SU-DHL-6 (cell line): Measurements from ENCODE around the gene PTPN14.

Source experiments
- H2AFZ ChIP-seq: fragments of 200-600 bp; sonication (generic); 2 replicates; pipeline ENCODE4 v1.6.1; 2014; ENCODE audit warnings: low read depth, mild to moderate bottlenecking, moderate library complexity, mixed read lengths, antibody characterized with exemption, low read length; ENCODE audit not compliant: severe bottlenecking
- H3F3A ChIP-seq: fragments of 200-600 bp; shearing (Covaris generic); 2 replicates; pipeline ENCODE4 v1.6.0; 2016; ENCODE audit warnings: antibody characterized with exemption, mild to moderate bottlenecking; ENCODE audit not compliant: insufficient read depth
- H3K27ac ChIP-seq: fragments of 200-600 bp; sonication (generic); 2 replicates; pipeline ENCODE4 v1.5.1; 2016; ENCODE audit warnings: low read depth, mild to moderate bottlenecking, low read length, moderate library complexity, mixed read lengths
- H3K27me3 ChIP-seq: fragments of 200-600 bp; sonication (generic), shearing (Covaris generic); 2 replicates; pipeline ENCODE4 v1.6.0; 2014; ENCODE audit warnings: mild to moderate bottlenecking, low read length
- H3K36me3 ChIP-seq: fragments of 200-600 bp; sonication (generic); 2 replicates; pipeline ENCODE4 v1.6.1; 2014; ENCODE audit warnings: mild to moderate bottlenecking, low read length, mixed read lengths
- H3K4me2 ChIP-seq: fragments of 300-600, 200-600 bp; shearing (Covaris generic), sonication (generic); 2 replicates; pipeline ENCODE4 v1.6.0; 2014; ENCODE audit warnings: low read length, low read depth, mild to moderate bottlenecking; ENCODE audit not compliant: poor library complexity, severe bottlenecking
- H3K4me3 ChIP-seq: fragments of 200-600 bp; sonication (generic); 2 replicates; pipeline ENCODE4 v1.5.1; 2014; ENCODE audit warnings: antibody characterized with exemption, low read length, mild to moderate bottlenecking, mixed read lengths; ENCODE audit not compliant: insufficient read depth, poor library complexity, severe bottlenecking
- H3K79me2 ChIP-seq: fragments of 200-600 bp; sonication (generic); 2 replicates; pipeline ENCODE4 v1.6.1; 2014; ENCODE audit warnings: mild to moderate bottlenecking, low read length, moderate library complexity; ENCODE audit not compliant: insufficient read depth
- H3K9ac ChIP-seq: fragments of 200-600 bp; sonication (generic); 2 replicates; pipeline ENCODE4 v1.7.0; 2014; ENCODE audit warnings: mild to moderate bottlenecking, low read length
- H3K9me2 ChIP-seq: fragments of 200-600 bp; sonication (generic); replicated peaks from 2 replicates; pipeline ENCODE4 v1.6.1; 2014; ENCODE audit warnings: low read length; ENCODE audit not compliant: insufficient read depth
- H3K9me3 ChIP-seq: fragments of 200-600 bp; sonication (generic); 2 replicates; pipeline ENCODE4 v1.6.1; 2014; ENCODE audit warnings: low read length, mixed read lengths; ENCODE audit not compliant: insufficient read depth
- H4K20me1 ChIP-seq: fragments of 200-600 bp; sonication (generic); 2 replicates; pipeline ENCODE4 v1.6.1; 2014; ENCODE audit warnings: low read depth, mild to moderate bottlenecking, antibody characterized with exemption, low read length, moderate library complexity, mixed read lengths
- EZH2phosphoT487 ChIP-seq: fragments of 200-600 bp; sonication (generic), shearing (Covaris generic); conservative IDR thresholded peaks from 2 replicates; pipeline ENCODE4 v1.6.1; 2018; ENCODE audit warnings: mild to moderate bottlenecking, antibody characterized with exemption, low read length, moderate library complexity, mixed read lengths
- TF ChIP-seq, protein P1 (sequence below): fragments of 200-600 bp; sonication (generic); IDR thresholded peaks from one replicate; pipeline ENCODE4 v1.5.1; 2017; ENCODE audit warnings: antibody characterized with exemption, mild to moderate bottlenecking, low read length, moderate library complexity; ENCODE audit not compliant: insufficient read depth, poor library complexity, severe bottlenecking

Gene PTPN14

DNA sequence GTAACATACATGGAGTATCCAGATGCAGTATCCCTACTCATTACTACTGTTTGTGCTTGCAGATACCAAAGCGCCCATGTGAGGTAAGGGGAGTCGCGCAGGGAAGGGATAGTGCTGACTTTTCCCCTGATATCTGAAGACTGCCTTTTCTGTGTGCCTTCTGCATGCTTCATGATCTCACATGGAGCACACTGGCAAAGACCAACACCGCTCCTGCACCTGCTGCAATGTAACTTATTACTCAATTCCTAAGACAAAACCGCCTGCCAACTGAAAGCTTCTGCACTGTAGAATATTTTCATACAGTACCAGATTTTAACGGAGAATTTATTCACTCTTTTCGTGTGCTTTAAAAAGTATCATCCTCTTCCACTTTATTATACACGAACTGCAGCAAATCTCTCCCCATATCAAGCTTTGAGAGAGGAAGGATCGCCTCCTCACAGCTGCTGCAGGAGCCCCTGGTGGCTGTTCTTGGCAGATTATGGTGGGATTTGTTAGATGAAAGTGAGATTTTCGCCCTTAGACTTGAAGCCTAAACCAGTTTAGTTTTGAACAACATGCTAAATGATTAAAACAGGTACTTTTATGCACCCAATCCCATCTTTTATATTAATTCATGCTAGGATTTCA lies 99.1 kb downstream of the PTPN14 start:
- no peak overlapping the region for H3K9ac ChIP-seq
- no peak overlapping the region for H3K4me3 ChIP-seq
- H3K36me3 ChIP-seq: no peaks in the 10 kb centered on the region
- no peak overlapping the region for H3K27ac ChIP-seq
- no peaks in the 10 kb centered on the region for H3K9me2 ChIP-seq
- no peaks in the 10 kb centered on the region for H3K79me2 ChIP-seq
- H3K27me3 ChIP-seq: no peaks in the 10 kb centered on the region
- H4K20me1 ChIP-seq: no peaks in the 10 kb centered on the region
- H3K4me2 ChIP-seq: no peak overlapping the region
- no peak overlapping the region for H2AFZ ChIP-seq
- TF ChIP-seq, protein P1, sequence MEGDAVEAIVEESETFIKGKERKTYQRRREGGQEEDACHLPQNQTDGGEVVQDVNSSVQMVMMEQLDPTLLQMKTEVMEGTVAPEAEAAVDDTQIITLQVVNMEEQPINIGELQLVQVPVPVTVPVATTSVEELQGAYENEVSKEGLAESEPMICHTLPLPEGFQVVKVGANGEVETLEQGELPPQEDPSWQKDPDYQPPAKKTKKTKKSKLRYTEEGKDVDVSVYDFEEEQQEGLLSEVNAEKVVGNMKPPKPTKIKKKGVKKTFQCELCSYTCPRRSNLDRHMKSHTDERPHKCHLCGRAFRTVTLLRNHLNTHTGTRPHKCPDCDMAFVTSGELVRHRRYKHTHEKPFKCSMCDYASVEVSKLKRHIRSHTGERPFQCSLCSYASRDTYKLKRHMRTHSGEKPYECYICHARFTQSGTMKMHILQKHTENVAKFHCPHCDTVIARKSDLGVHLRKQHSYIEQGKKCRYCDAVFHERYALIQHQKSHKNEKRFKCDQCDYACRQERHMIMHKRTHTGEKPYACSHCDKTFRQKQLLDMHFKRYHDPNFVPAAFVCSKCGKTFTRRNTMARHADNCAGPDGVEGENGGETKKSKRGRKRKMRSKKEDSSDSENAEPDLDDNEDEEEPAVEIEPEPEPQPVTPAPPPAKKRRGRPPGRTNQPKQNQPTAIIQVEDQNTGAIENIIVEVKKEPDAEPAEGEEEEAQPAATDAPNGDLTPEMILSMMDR: no peak
- TF ChIP-seq EZH2phosphoT487: no peak
- H3K9me3 ChIP-seq: no peaks in the 10 kb centered on the region
- H3F3A ChIP-seq: no peaks in the 10 kb centered on the region

DNA sequence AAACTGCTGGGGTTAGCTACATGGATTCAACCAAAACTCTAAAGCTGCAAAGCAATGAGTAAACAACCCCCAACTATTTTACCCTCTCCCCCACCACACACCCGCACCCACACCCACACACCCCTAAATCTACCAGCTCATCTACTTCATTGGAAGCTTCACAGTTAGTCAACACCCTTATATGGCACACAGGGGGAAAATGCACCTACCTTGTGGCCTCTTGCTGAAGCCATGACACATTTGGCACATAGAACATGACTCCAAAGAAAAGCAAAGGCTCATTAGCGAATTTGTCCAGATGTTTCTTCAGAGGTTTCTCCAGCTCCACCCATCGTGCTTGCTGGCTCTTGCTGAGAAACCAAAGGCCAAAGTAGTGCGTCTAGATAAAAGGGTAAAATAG lies 99.8 kb downstream of the PTPN14 start:
- H3K9ac ChIP-seq: no peak overlapping the region
- no peaks in the 10 kb centered on the region for H4K20me1 ChIP-seq
- H3K9me2 ChIP-seq: no peaks in the 10 kb centered on the region
- no peak overlapping the region for H2AFZ ChIP-seq
- H3K4me3 ChIP-seq: no peak overlapping the region
- no peaks in the 10 kb centered on the region for H3K79me2 ChIP-seq
- H3K4me2 ChIP-seq: no peak overlapping the region
- H3K27ac ChIP-seq: no peak overlapping the region
- H3K9me3 ChIP-seq: no peaks in the 10 kb centered on the region
- no peaks in the 10 kb centered on the region for H3K36me3 ChIP-seq
- H3F3A ChIP-seq: no peaks in the 10 kb centered on the region
- no peak for TF ChIP-seq EZH2phosphoT487
- TF ChIP-seq, protein P1: no peak
- H3K27me3 ChIP-seq: no peaks in the 10 kb centered on the region

DNA sequence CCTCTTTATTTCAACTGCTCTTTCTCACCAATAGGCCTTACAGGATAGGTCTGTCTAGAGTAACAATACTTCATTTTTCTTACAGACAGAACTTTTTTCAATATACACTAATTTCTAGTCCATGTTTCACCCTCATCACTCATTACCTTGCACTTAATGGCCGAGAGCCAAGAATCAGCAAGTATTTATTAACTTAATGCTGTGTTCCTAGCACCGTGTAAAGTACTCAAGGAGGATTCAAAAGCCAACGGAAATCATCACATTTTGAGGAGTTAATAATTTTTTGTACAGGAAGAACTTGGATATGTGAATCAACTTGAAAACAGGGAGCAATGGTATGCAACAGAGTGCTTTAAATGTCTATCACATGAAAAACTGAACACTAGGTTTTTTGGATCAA lies 102.0 kb downstream of the PTPN14 start:
- Histone ChIP-seq H3K4me3 (no peak overlapping the region), H3K9me3 (no peaks in the 10 kb centered on the region), H3F3A (no peaks in the 10 kb centered on the region), H3K9ac (no peak overlapping the region), H3K79me2 (no peaks in the 10 kb centered on the region), H3K36me3 (no peaks in the 10 kb centered on the region), H3K9me2 (no peaks in the 10 kb centered on the region), H2AFZ (no peak overlapping the region), H3K27ac (no peak overlapping the region), H4K20me1 (no peaks in the 10 kb centered on the region), H3K4me2 (no peak overlapping the region), H3K27me3 (no peaks in the 10 kb centered on the region)
- TF ChIP-seq, protein P1: no peak
- no peak for TF ChIP-seq EZH2phosphoT487
